OCI-LY7 (cell line): ENCODE results near the gene NRG4. TPM values are rescaled to one million over a fixed set of nuclear protein-coding genes. Genes with fewer than 3 reads are reported as not detected.

Source experiments
- BruUV-seq: library from RNA; stranded (reverse); fragments of 400-500 nt; replicated peaks from 2 replicates; lab custom pipeline; 2021; lab: Mats Ljungman, UMichigan
- CTCF ChIA-PET: fragments of 300-600 bp; sonication (Branson Sonifier 250); formaldehyde crosslinking; loops from one replicate; lab custom pipeline; 2022; ENCODE audit warnings: antibody characterized with exemption; ENCODE audit not compliant: unreplicated experiment; lab: Charles Lee
- POLR2A ChIA-PET: fragments of 300-600 bp; sonication (Branson Sonifier 250); formaldehyde crosslinking; loops from one replicate; lab custom pipeline; 2022; ENCODE audit warnings: antibody characterized with exemption; lab: Charles Lee
- DNase-seq: peaks from one replicate; pipeline ENCODE4 v3.0.0-alpha.2; 2015; ENCODE audit warnings: low spot score
- H2AFZ ChIP-seq: fragments of 200-600 bp; sonication (generic), shearing (Covaris generic); 2 replicates; pipeline ENCODE4 v1.6.1; 2014; ENCODE audit warnings: mild to moderate bottlenecking, antibody characterized with exemption, low read length, moderate library complexity
- H3K27ac ChIP-seq: fragments of 200-600 bp; sonication (generic); 2 replicates; pipeline ENCODE4 v1.5.1; 2014; ENCODE audit warnings: mixed run types, low read depth, mild to moderate bottlenecking, moderate library complexity, low read length, inconsistent platforms; ENCODE audit not compliant: poor library complexity, severe bottlenecking
- H3K36me3 ChIP-seq: fragments of 200-600 bp; sonication (generic); 2 replicates; pipeline ENCODE4 v1.6.1; 2014; ENCODE audit warnings: mild to moderate bottlenecking, antibody characterized with exemption, low read length, moderate library complexity, mixed read lengths; ENCODE audit not compliant: insufficient read depth
- H3K4me1 ChIP-seq: fragments of 200-600 bp; sonication (generic); 2 replicates; pipeline ENCODE4 v1.5.1; 2014; ENCODE audit warnings: mild to moderate bottlenecking, low read length; ENCODE audit not compliant: insufficient read depth, poor library complexity, severe bottlenecking
- H3K4me2 ChIP-seq: fragments of 200-600 bp; sonication (generic); 2 replicates; pipeline ENCODE4 v1.6.1; 2014; ENCODE audit warnings: mild to moderate bottlenecking, low read length
- H3K4me3 ChIP-seq: fragments of 200-600 bp; sonication (generic); 2 replicates; pipeline ENCODE4 v1.5.1; 2014; ENCODE audit warnings: mild to moderate bottlenecking, low read depth, low read length; ENCODE audit not compliant: poor library complexity, severe bottlenecking
- H3K79me2 ChIP-seq: fragments of 200-600 bp; sonication (generic); 2 replicates; pipeline ENCODE4 v1.6.1; 2016; ENCODE audit warnings: low read depth, mild to moderate bottlenecking, low read length, moderate library complexity, mixed read lengths; ENCODE audit not compliant: insufficient read depth
- H3K9me2 ChIP-seq: fragments of 200-600 bp; sonication (generic); 2 replicates; pipeline ENCODE4 v1.6.1; 2016; ENCODE audit warnings: mild to moderate bottlenecking, low read length, mixed read lengths; ENCODE audit not compliant: insufficient read depth
- H3K9me3 ChIP-seq: fragments of 200-600 bp; sonication (generic); 2 replicates; pipeline ENCODE4 v1.6.1; 2014; ENCODE audit warnings: mild to moderate bottlenecking, mixed run types, low read length, mixed read lengths
- H4K20me1 ChIP-seq: fragments of 200-600 bp; sonication (generic); 2 replicates; pipeline ENCODE4 v1.6.1; 2014; ENCODE audit warnings: mild to moderate bottlenecking, antibody characterized with exemption, low read length, moderate library complexity, mixed read lengths; ENCODE audit not compliant: insufficient read depth
- CTCF ChIP-seq: fragments of 200-600 bp; sonication (generic); conservative IDR thresholded peaks from 2 replicates; pipeline ENCODE4 v1.5.1; 2014; ENCODE audit warnings: mild to moderate bottlenecking, antibody characterized with exemption, low read length, moderate library complexity, mixed read lengths
- EZH2phosphoT487 ChIP-seq: fragments of 200-600 bp; sonication (generic); IDR thresholded peaks from 2 replicates; pipeline ENCODE4 v1.6.1; 2018; ENCODE audit warnings: low read depth, borderline replicate concordance, mild to moderate bottlenecking, mixed run types, antibody characterized with exemption, low read length, moderate library complexity, mixed read lengths
- intact Hi-C: fragments of 100-400 bp; cut with micrococcal nuclease; formaldehyde crosslinking; loops from one replicate; pipeline ENCODE4 v1.10.0; 2022; ENCODE audit not compliant: unreplicated experiment
- total RNA-seq, 2 experiments: library from RNA; depleted of rRNA in 1 of 2; stranded (reverse); fragments of >200 nt in 1 of 2; shearing (Covaris generic) in 1 of 2; gene quantifications; 2 replicates each; pipeline ENCODE4 v1.2.3, GENCODE V29; 2014 to 2022

The NRG4 gene
- total RNA-seq, 2 experiments from 2014 or later, result not detected

GRCh38 chr15:75923756-75924155, 88.5 kb downstream of the NRG4 start:
- H3K4me2 ChIP-seq, result no peak overlapping the region
- TF ChIP-seq CTCF, result no peak
- intact Hi-C loops, result loop anchor here (10.0 kb wide), 1 partner anchor 199 kb away; a partner anchor contains a TSS
- ChIA-PET POLR2A (interaction anchor here (0.7 to 1.2 kb wide), 2 partner anchors 9 to 17 kb away, joined by 3 to 4 read pairs; no protein-coding TSS in a partner anchor), CTCF (no interaction called here)
- no peaks in the 10 kb centered on the region for H3K9me2 ChIP-seq
- peaks cover 20% of the 10 kb centered on the region; the same call in 1 of the 2 replicates for H3K36me3 ChIP-seq
- H3K4me1 ChIP-seq, result peaks cover 6% of the 10 kb centered on the region
- H4K20me1 ChIP-seq, result no peaks in the 10 kb centered on the region
- BruUV-seq, result no TSS peak
- no peak for DNase-seq
- H3K27ac ChIP-seq, result no peak overlapping the region
- H3K9me3 ChIP-seq, result no peaks in the 10 kb centered on the region
- H3K4me3 ChIP-seq, result no peak overlapping the region
- no peak overlapping the region for H2AFZ ChIP-seq
- H3K79me2 ChIP-seq, result no peaks in the 10 kb centered on the region

- Histone ChIP-seq H3K4me3 (no peak overlapping the region), H3K27ac (no peak overlapping the region), H3K4me2 (no peak overlapping the region), H2AFZ (no peak overlapping the region), H4K20me1 (no peaks in the 10 kb centered on the region), H3K36me3 (peaks cover 37% of the 10 kb centered on the region), H3K9me3 (no peaks in the 10 kb centered on the region), H3K9me2 (no peaks in the 10 kb centered on the region), H3K4me1 (no peaks in the 10 kb centered on the region), H3K79me2 (no peaks in the 10 kb centered on the region)
- ChIA-PET POLR2A (interaction anchor here (0.7 to 1.4 kb wide), 4 partner anchors 9 to 841 kb away, joined by 3 to 4 read pairs (median 3); no protein-coding TSS in a partner anchor), CTCF (no interaction called here)
- intact Hi-C loops, result loop anchor here (10.0 kb wide), 1 partner anchor 197 kb away; a partner anchor contains a TSS
- TF ChIP-seq EZH2phosphoT487 (no peak), CTCF (peak; percentile 77)
- DNase-seq, result peak; percentile 52
- no TSS peak for BruUV-seq
These were observed 90.2 kb downstream of the NRG4 start for GRCh38 chr15:75921732-75922703.

GRCh38 chr15:75920079-75920478, 92.1 kb downstream of the NRG4 start:
- no TSS peak for BruUV-seq
- CTCF ChIA-PET, result no interaction called here
- Histone ChIP-seq H2AFZ (no peak overlapping the region), H3K4me2 (no peak overlapping the region), H3K9me2 (no peaks in the 10 kb centered on the region), H3K9me3 (no peaks in the 10 kb centered on the region), H3K4me1 (no peaks in the 10 kb centered on the region), H3K27ac (no peak overlapping the region), H3K4me3 (no peak overlapping the region), H4K20me1 (no peaks in the 10 kb centered on the region), H3K36me3 (peaks cover 44% of the 10 kb centered on the region), H3K79me2 (no peaks in the 10 kb centered on the region)
- TF ChIP-seq EZH2phosphoT487 (no peak), CTCF (no peak)
- POLR2A ChIA-PET, result no interaction called here
- DNase-seq, result no peak
- intact Hi-C loops, result loop anchor here (10.0 kb wide), 1 partner anchor 195 kb away; a partner anchor contains a TSS
